HepG2 (cell line): ENCODE measurements around the gene BCL2L1. TPM values are rescaled to one million over a fixed set of nuclear protein-coding genes. Genes with fewer than 3 reads are reported as not detected.

ENCODE experiments used
- ARHGAP35 ChIP-seq: sonication (generic); formaldehyde crosslinking; IDR thresholded peaks from 2 replicates; pipeline ENCODE4 v1.9.0; 2022; ENCODE audit warnings: mild to moderate bottlenecking, inconsistent platforms, moderate library complexity, missing genetic modification reagents, borderline replicate concordance
- ARNT2 ChIP-seq: sonication (generic); formaldehyde crosslinking; IDR thresholded peaks from 2 replicates; pipeline ENCODE4 v1.8.0; 2022; ENCODE audit warnings: mild to moderate bottlenecking, low read depth, missing genetic modification reagents, moderate library complexity
- CREM ChIP-seq, 2 experiments: sonication (generic) in 1 of 2; formaldehyde crosslinking in 1 of 2; IDR thresholded peaks; 2 replicates each; pipeline versions ENCODE4 v1.4.0 to v1.6.1; 2016 to 2020; ENCODE audit warnings: antibody characterized with exemption in 1 of 2, mild to moderate bottlenecking in 1 of 2, missing genetic modification reagents in 1 of 2
- IRF9 ChIP-seq: sonication (generic); formaldehyde crosslinking; IDR thresholded peaks from 2 replicates; pipeline ENCODE4 v1.8.0; 2022; ENCODE audit warnings: missing genetic modification reagents, mild to moderate bottlenecking, borderline replicate concordance
- KAT7 ChIP-seq: IDR thresholded peaks from 2 replicates; pipeline ENCODE4 v1.6.1; 2018; ENCODE audit warnings: borderline replicate concordance, missing compliant biosample characterization
- MEIS1 ChIP-seq: sonication (generic); formaldehyde crosslinking; IDR thresholded peaks from 2 replicates; pipeline ENCODE4 v1.9.0; 2021; ENCODE audit warnings: mild to moderate bottlenecking, missing genetic modification reagents, moderate library complexity, borderline replicate concordance
- MXD1 ChIP-seq: sonication (generic); formaldehyde crosslinking; IDR thresholded peaks from 2 replicates; pipeline ENCODE4 v1.4.0; 2020; ENCODE audit warnings: mild to moderate bottlenecking, missing genetic modification reagents
- NFIC ChIP-seq: IDR thresholded peaks from 2 replicates; pipeline ENCODE4 v1.6.1; 2012; ENCODE audit warnings: mild to moderate bottlenecking, low read length, inconsistent platforms
- NR2F1 ChIP-seq, 2 experiments: fragments of 450-650 bp in 1 of 2; formaldehyde crosslinking in 1 of 2; IDR thresholded peaks; 2 replicates each; pipeline versions ENCODE4 v1.5.0 to v1.6.1; 2016 to 2020; ENCODE audit warnings: mild to moderate bottlenecking in 1 of 2, missing compliant biosample characterization in 1 of 2, missing genetic modification reagents in 1 of 2, moderate library complexity in 1 of 2
- REST ChIP-seq, 2 experiments: IDR thresholded peaks; 2 replicates each; pipeline ENCODE4 v1.6.1; 2011 to 2012; ENCODE audit warnings: low read length in 2 of 2, borderline replicate concordance in 1 of 2, low read depth in 1 of 2, mild to moderate bottlenecking in 1 of 2, moderate library complexity in 1 of 2
- ZBTB44 ChIP-seq: sonication (generic); formaldehyde crosslinking; IDR thresholded peaks from 2 replicates; pipeline ENCODE4 v1.4.0; 2020; ENCODE audit warnings: missing genetic modification reagents
- ZFP36L1 ChIP-seq: sonication (generic); formaldehyde crosslinking; IDR thresholded peaks from 2 replicates; pipeline ENCODE4 v1.8.0; 2022; ENCODE audit warnings: mild to moderate bottlenecking, missing genetic modification reagents, moderate library complexity
- ZFP36L2 ChIP-seq: sonication (generic); formaldehyde crosslinking; IDR thresholded peaks from 2 replicates; pipeline ENCODE4 v1.4.0; 2020; ENCODE audit warnings: missing genetic modification reagents
- ZNF143 ChIP-seq: sonication (generic); formaldehyde crosslinking; IDR thresholded peaks from 2 replicates; pipeline ENCODE4 v1.4.0; 2020; ENCODE audit warnings: missing genetic modification reagents
- ZNF329 ChIP-seq: sonication (generic); formaldehyde crosslinking; IDR thresholded peaks from 2 replicates; pipeline ENCODE4 v1.9.0; 2021; ENCODE audit warnings: low read depth, mild to moderate bottlenecking, missing genetic modification reagents
- ZNF549 ChIP-seq: sonication (generic); formaldehyde crosslinking; IDR thresholded peaks from 2 replicates; pipeline ENCODE4 v1.5.0; 2020; ENCODE audit warnings: missing genetic modification reagents
- ZNF652 ChIP-seq: IDR thresholded peaks from 2 replicates; pipeline ENCODE4 v1.6.1; 2016; ENCODE audit warnings: low read depth, borderline replicate concordance
- ZNF691 ChIP-seq: sonication (generic); formaldehyde crosslinking; IDR thresholded peaks from 2 replicates; pipeline ENCODE4 v1.4.0; 2020; ENCODE audit warnings: missing genetic modification reagents, low read depth, mild to moderate bottlenecking, borderline replicate concordance
- ZNF766 ChIP-seq: sonication (generic); formaldehyde crosslinking; IDR thresholded peaks from 2 replicates; pipeline ENCODE4 v1.5.0; 2020; ENCODE audit warnings: missing genetic modification reagents, borderline replicate concordance
- polyA plus RNA-seq, 8 experiments: library from polyadenylated mRNA; depleted of rRNA in 3 of 8; stranded (reverse) in 7 of 8; unstranded in 1 of 8; fragments of >200 nt; fragmentation: Illumina TruSeq in 4 of 8; extraction: Trizol in 4 of 8; gene quantifications; 2 replicates each; pipeline versions ENCODE4 v1.2.1 to v1.2.3, GENCODE V29; 2011 to 2016; ENCODE audit warnings: low read depth in 4 of 8, missing spikeins in 1 of 8, mixed read lengths in 1 of 8; ENCODE audit not compliant: insufficient read depth in 1 of 8
- total RNA-seq, 5 experiments: library from RNA; depleted of rRNA; stranded (reverse); fragments of >200 nt; fragmentation: Illumina TruSeq; extraction: Trizol; gene quantifications; 2 replicates each; pipeline ENCODE4 v1.2.3, GENCODE V29; 2016; ENCODE audit warnings: low read depth in 1 of 5

Gene BCL2L1
- total and polyA plus RNA-seq, 2 of the 13 experiments (the other 11 are each of a cell fraction or from before 2014, with no cell fraction given): 164 to 258 TPM

GRCh38 chr20:31721408-31722256 is 1.0 kb downstream of the BCL2L1 start (continued):
- peak; percentile 76 for TF ChIP-seq ZNF691 (CRISPR knock-in tag)
- TF ChIP-seq ZFP36L2: peak; percentile 20; the same call in 1 of the 2 replicates
- TF ChIP-seq CREM (IDR thresholded peaks at IDR 0.05): peak; percentile 39; the same call in 1 of the 2 replicates
- TF ChIP-seq CREM (CRISPR knock-in tag; IDR thresholded peaks at IDR 0.05): no peak
- TF ChIP-seq ARNT2 (CRISPR knock-in tag): peak; percentile 47; the same call in 1 of the 2 replicates
- 0 out of 4 replicates have a peak, but pooled peaks of 1 of the 2 experiments have one; percentile 14 for TF ChIP-seq NR2F1 (CRISPR knock-in tag; IDR thresholded peaks at IDR 0.05)
- no peak for TF ChIP-seq MXD1 (CRISPR knock-in tag)
- no peak for TF ChIP-seq ZNF329 (CRISPR knock-in tag)
- TF ChIP-seq ZNF143: 0 out of 2 replicates have a peak, but pooled peaks have one; percentile 37
- peak; percentile 14 for TF ChIP-seq KAT7
- TF ChIP-seq REST (IDR thresholded peaks at IDR 0.05; ENCODE audit: borderline replicate concordance in 1 of 2, low read depth in 1 of 2, low read length in 2 of 2): peak in 1 of 2 experiments; percentile 2; a peak in 1 of 4 replicates
- TF ChIP-seq ZNF766: peak; percentile 50; the same call in 1 of the 2 replicates
- no peak for TF ChIP-seq ZNF549 (CRISPR knock-in tag)
- TF ChIP-seq ZNF652 (CRISPR knock-in tag): 0 out of 2 replicates have a peak, but pooled peaks have one; percentile 3
- TF ChIP-seq NFIC: 0 out of 2 replicates have a peak, but pooled peaks have one; percentile 12
- TF ChIP-seq ZFP36L1: 0 out of 2 replicates have a peak, but pooled peaks have one; percentile 37
- TF ChIP-seq ARHGAP35: peak; percentile 25; the same call in 1 of the 2 replicates
- TF ChIP-seq ZBTB44 (CRISPR knock-in tag): 0 out of 2 replicates have a peak, but pooled peaks have one; percentile 20
- TF ChIP-seq IRF9 (CRISPR knock-in tag): peak; percentile 60; the same call in 1 of the 2 replicates
- peak; percentile 71; the same call in 1 of the 2 replicates for TF ChIP-seq MEIS1 (CRISPR knock-in tag)
